ENCODE data around the gene ARHGAP26.

ARHGAP26 gene

GRCh38 chr5:142856269-142856782 lies 86.1 kb downstream of the ARHGAP26 start:
- DNase-seq: no peak

- no peak for DNase-seq
Measured at GRCh38 chr5:142857405-142857804, 87.2 kb downstream of the ARHGAP26 start.

DNA sequence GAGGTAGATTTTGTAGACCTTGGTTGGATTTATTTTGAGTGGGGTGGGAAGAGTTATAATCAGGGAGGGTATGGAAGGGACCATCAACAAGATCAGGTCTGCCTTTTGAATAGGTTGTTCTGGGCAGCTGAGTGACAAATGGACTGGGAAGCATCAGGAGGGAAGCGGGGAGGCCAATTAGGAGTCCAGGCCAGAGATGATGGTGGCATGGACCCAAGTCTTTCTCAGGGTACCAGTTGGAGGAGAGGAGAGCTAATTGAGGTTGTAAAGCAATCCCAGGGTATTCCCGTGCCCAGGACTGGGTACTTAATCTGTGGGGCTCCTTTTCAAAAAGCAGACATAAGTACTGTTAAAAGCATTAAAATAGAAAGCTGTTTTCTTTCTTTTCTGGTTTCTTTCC lies 88.9 kb downstream of the ARHGAP26 start:
- DNase-seq: no peak

GRCh38 chr5:142860270-142860669 lies 90.1 kb downstream of the ARHGAP26 start:
- DNase-seq: no peak

DNA sequence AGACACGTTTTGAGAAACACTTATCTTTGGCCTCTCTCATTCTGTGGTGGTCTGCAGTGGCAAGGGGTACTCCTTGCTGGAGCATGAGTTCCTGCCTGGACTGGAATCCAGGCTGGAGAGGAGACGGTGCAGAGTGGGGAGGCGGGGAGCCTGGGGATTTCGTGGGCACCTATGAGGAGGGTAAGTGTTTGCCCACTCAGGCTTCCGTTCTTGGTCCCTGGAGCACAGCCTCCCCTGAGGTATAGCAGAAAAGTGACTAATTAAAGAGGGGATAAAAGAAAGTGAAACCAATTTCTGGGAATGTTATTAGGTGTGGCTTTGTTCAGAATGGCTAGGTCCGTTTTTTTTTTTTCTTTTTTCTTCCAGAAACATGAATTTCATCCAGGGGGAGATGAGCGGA lies 90.8 kb downstream of the ARHGAP26 start:
- no peak for DNase-seq

- no peak for DNase-seq
Measured at GRCh38 chr5:142862594-142862993, 92.4 kb downstream of the ARHGAP26 start.

DNA sequence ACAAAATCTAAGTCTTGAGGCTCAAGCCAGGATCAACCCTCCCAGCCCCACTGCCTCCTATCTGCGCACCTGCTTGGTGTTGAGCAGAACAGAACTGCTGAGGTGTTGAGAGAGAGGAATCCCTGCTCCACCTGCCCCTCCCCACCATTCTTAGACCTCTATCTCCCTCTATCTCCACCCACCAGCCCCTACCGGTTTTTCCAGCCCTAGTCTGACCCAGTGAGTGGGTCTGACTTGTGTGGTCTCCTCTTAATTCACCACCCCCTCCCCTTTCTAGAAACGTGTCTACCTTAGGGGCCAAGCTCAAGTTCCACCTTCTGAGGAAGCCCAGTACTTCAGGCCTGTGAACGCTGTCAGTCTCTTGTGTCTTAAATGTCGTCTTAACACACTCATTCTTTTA lies 93.7 kb downstream of the ARHGAP26 start:
- no peak for DNase-seq

DNA sequence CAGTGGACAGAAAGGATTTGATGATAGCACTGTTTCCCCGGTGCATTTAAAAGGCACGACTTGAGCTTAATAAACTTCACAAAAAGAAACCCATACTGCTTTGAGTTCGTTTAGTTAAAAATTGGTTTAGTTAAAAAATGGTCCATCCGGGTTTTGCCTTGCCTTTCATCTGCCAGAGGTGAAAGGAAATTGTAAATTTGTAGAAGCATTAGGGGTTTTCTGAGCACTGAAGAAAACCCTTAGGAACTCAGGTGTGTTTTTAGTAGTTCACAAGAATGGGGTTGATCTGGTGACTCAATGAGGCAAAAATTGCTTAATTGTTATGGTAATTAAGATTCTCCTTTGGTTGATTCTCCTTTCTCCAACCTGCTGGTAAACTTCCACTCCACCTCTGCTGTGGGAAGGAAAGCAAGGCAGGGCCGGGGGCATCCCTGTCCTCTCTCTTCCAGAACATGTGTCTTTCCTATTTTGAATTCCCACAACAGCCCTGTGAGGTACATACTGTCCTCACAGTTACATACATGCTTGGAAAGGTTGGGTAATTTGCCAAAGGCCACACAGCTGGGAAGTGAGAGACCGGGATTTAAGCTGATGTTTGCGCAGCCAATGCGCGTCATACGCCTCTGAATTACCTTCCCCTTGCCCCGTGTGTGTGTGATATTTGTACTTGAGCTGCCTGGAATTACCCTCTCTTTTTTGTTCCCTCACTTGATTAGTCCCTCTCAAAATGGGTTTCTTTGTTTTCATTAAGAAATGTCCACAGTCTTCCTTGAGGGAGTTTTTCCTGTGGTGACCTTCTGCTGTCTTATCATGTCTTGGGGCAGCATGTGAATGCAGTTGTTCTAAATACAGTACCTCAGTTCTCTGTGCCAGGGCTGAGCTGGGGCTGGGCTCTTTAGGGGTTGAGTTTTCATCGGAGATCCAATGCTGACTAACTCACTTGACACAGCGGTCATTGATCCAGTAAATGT lies 94.4 kb downstream of the ARHGAP26 start:
- no peak for DNase-seq

DNA sequence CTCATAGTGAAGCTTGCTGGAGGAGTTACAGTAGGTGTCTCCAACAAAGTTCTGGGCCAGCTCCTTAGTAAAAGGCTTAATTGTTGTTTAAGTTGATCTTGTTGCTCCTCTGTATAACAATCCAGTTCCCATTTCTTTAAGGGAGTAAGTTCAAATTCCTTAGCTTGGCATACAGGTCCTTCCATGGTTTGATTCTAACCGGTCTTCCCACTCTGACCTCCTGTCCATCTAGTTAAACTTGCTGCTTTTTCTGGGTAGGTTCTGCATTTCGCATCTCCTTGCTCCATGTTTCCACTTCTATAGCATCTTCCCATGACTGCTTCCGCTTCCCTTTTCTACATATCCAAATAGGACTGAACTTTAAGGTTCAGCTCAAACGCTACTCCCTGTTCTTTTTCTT lies 95.5 kb downstream of the ARHGAP26 start:
- no peak for DNase-seq

DNA sequence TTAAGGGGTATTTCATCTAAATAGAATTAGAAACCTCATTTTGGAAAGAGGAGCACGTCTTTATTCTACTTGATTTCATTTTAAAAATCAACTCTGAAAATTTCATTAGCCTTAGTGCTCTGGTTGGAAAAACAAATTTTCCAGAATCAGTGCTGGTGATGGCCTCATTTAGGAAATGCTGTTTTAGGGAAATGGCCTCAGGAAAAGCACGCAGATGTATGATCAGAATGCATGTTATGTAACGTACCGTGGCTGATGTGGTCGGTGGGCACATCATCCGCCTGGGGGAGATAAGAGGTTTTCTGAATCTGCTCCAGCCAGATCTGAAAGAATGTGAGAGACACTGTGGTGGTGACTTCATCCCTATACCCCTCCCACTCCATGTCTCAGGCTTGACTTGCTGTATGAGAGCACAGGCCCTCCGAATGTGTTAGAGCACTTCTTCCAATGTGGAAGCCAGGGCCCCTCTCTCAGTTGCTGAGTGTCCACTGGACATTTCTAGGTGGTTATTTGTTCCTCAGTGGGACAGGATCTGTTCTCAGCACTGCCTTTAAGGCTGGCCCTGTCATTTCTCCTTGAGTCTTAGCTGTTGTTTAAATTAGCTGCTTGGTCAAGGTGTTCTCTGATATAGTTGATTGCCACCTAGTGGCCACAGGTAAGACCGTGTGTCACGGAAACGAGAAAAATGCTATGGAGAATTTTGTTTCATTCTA lies 96.5 kb downstream of the ARHGAP26 start:
- peak; percentile 24 for DNase-seq

GRCh38 chr5:142869886-142870285 lies 99.7 kb downstream of the ARHGAP26 start:
- DNase-seq: peak; percentile 50

DNA sequence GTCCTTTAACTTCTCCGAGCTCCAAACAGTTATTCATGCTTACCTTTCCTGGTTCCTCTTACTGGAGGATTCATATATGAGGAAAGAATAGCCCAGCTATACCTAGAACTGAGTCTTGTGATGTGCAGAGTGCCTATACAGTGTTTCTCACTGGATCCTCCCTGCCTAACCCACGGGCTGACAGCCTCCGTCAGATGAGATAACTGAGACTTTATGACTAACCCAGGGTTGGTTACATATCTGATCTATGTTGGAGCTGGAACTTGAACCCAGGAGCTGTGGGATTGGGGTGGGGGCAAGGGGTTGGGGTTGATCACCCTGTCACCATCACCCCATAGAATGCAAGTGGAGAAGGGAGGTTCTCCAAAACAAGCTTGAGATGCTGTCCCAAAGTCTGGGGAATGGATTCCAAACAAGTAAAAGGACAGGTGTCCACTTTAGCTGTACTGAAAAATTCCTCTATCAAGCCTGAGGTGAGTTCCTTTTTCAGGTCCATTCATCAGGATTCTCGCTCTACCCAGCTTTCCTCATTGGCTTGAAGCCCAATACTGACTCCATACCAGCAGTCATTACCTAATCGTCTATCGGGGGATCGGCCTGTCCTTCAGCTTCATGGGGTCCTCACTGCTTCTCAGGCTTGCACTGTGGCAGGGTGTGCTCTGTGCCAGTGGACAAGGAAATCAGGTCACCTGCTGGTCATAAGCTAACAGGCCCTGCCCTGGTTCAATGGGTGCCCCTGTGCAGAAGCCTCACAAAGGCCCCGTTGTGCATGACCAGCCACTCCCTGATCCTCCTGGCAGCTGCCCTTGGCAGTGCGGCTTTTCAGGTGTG lies 100.6 kb downstream of the ARHGAP26 start:
- DNase-seq: no peak

DNA sequence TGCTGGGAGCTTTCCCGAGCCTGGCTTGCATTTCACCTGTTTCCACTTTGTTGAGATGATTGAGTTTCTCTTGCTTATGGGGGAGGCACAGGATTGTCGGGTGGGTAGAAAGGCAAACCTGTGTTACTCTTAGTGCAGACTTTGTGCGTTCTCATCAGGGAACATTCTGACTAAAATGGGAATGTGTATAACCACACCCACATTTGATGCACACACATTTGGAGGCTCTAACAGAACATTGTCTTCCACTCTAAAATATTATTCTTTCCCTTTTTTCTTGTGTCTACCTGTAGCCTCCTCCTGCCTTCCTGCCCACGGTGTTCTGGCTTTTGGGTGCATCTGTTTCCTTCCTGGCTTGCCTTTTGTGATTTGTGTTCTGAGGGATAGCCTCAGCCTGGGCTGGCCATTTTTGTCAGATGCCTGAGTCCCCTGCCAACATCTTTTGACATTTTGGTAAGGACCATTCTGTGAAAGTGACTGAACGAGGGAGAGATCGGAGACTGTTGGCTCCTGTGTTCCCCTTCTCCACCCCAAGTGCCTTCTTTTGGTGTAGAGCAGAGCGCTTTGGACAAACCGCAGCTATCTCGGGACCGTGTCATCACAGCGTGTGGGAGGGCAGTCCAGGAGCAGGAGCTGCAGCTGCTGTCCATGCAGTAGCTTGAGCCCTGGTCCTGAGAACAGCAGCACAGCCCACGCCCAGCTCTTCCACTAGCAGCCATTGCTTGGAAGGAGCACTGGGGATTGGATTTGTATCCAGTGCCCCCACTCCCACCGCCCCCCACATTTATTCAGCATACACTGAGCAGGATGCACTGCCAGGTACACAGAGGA lies 101.4 kb downstream of the ARHGAP26 start:
- DNase-seq: no peak

GRCh38 chr5:142872217-142872616 lies 102.0 kb downstream of the ARHGAP26 start:
- no peak for DNase-seq

DNA sequence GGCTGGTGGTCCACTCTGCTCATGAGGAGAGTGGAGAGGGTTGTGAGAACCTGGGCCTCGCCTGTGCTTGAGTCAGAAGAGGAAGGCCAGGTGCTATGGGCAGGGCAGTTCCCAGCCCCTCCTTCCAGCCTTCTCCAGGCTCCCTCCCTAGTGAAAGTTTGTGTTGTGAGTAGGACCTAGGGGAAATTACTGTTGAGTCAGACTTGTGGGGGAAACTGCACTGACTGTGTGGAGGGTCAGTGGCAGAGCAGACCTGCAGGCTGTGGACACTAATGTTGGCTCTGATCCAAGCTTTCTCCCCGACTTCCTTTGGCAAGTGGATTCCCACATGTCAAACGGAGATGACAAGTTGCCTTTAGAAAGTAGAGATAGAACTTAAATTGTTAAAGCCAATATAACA lies 102.6 kb downstream of the ARHGAP26 start:
- DNase-seq: no peak

GRCh38 chr5:142873831-142874230 lies 103.7 kb downstream of the ARHGAP26 start:
- DNase-seq: no peak

DNA sequence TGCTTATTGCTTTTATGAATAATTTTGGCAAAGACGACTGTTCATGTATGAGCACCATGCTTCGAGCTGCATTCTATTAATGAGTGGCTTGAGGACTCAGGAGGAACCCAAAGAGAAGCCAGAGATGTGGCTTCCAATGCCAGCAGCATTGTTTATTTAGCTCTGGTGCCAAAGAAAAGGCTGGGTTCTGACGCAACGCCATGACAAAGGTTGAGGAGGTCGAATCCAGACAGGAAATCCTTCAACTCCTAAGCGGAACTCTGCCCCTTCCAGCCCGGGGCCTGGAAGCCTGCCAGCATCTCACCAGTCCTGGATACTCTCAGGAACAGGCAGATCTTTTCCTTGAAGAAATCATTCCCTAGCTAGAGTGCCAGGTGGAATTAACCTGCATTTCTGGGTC lies 104.4 kb downstream of the ARHGAP26 start:
- no peak for DNase-seq

DNA sequence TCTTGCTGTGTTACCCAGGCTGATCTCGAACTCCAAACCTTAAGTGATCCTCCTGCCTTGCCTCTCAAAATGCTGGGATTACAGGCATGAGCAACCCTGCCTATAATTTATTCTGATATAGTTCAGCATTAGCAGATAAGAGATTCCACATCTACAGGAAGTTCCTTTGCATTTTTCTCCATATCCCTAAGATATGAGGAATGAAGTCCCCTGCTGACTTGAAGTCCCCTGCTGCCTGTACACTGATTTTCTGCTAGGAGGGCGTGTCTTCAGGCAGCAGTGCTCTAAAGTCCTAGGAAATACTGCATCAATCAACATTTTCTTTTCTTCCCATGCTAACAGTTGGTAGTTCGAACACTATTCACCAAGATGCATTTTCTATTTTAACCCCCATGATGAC lies 105.8 kb downstream of the ARHGAP26 start:
- no peak for DNase-seq

DNA sequence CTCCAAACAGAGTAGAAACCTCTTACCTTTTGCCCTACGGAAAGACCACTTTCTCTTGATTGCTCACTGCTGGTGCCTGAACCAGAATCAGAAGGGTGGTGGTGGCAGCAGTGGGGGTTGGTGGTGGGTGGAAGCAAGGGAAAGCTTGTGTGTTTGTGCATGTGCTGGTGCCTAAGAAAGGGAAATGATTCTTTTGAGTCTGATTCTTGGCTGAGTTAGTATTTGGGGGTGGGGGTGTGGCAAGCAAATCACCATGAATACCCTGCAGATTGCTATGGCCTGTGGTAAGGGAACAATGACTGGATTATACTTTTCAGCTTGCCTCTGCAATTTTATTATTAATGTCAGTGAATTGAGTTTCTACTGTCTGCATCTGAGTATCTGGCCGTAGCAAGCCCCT lies 106.6 kb downstream of the ARHGAP26 start:
- no peak for DNase-seq

DNA sequence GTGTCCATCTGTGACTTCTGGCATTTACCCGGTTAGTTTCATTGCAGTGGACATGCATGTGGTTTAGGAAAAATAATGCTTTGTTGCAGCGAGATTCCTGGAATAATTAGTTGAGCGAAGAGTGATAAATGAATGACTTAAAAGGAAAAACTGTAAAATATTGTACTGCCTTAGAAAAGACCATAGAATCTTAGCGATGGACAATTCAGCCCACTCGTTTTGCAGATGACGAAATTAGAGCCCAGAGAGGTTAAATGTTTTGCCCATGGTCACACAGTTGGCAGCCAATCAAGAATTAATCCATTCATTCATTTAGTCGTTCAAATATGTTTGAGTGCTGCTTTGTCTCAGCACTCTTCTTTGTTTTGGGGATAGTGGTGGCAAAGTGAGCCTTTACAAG lies 107.9 kb downstream of the ARHGAP26 start:
- DNase-seq: no peak

GRCh38 chr5:142878638-142879037 lies 108.5 kb downstream of the ARHGAP26 start:
- no peak for DNase-seq

All from NCI-H1694 (cell line).